Activated gamma-delta T cell treated with Interleukin-2 at 50 U/mL for 16 hours (primary cell): ENCODE data around the gene PRKAR2A.
"Not testable (repeated sequence)": the region's sequence is repeated elsewhere in the genome, so short reads cannot be mapped to it uniquely, and the experiment has no call there.

Source experiments
- DNase-seq: peaks from one replicate; pipeline ENCODE4 v3.0.0-alpha.2; 2020

PRKAR2A gene

DNA sequence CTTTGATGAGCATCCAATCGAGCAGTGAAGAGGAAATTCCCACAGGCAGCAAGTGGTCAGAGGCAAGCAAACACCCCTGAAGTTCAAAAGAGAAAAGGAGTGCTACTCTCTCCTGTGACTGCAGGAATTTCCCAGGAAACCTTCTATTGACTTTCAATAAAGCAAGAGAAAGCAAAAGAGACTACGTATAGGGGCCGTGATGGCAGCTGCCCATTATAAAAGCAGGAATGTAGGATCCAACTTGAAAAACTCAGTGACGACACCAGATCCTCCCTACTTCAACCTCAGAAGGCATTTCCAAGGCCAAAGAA is 77.5 kb downstream of the PRKAR2A start:
- DNase-seq = no peak

GRCh38 chr3:48765376-48765775 is 82.3 kb downstream of the PRKAR2A start:
- no peak for DNase-seq

DNA sequence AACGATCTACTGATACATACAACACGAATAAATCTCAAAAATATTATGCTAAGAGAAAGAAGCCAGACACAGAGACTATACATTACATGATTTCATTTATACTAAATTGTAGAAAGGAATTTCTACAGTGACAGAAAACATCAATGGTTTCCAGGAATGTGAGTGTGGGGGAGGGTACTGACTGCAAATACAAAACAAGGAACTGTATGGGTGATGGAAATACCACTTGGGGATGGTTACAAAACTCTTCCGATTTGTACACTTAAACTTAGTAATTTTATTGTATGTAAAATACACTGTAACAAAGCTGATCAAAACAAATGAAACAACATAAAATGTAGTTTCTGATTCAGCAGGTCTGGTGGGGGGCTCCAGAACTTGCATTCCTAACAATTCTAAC is 84.9 kb downstream of the PRKAR2A start:
- no peak for DNase-seq

- not testable (repeated sequence) for DNase-seq
Observed at GRCh38 chr3:48759991-48760540, 87.6 kb downstream of the PRKAR2A start.

- not testable (repeated sequence) for DNase-seq
Observed at GRCh38 chr3:48759531-48759930, 88.1 kb downstream of the PRKAR2A start.

- no peak for DNase-seq
Observed at GRCh38 chr3:48759071-48759470, 88.6 kb downstream of the PRKAR2A start.

GRCh38 chr3:48756640-48757039 is 91.0 kb downstream of the PRKAR2A start:
- DNase-seq = no peak

DNA sequence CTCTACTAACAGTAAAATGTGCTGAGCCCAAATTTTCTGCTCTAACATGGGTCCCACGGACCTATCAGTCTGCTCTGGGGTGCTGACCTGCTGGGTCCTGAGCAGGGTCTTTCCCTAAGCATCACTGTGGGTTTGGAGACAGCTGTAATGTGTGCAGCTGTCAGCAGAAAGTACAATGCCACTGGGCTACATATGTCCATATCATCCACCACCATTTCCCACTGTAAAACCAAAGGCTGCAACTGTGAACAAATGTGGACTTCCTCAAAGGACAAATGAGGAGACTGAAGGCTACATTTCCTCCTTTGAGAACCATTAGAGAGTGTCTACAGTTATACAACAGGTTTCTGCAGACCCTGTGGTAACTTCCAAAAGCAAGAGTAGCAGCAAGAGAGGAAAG is 96.8 kb downstream of the PRKAR2A start:
- DNase-seq = no peak

DNA sequence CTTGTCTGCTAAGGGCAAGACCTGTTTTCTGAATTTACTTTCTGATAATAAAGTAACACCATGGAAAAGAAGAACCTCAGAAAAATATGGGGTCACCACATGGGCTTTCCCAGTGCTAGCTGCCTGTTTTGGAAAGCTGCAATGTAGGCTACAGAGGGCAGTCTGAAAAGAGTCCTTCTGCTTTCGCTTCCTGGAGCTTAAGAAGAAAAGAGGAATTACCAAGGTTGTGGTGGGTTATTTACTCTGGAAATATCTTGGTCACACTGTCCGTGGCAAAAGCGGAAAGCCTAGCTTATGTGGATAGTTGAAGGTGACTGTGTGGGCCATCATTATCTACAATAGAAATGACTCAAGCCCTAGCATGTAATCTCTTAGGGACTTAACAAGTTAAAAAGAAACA is 98.9 kb downstream of the PRKAR2A start:
- DNase-seq = no peak

- DNase-seq = no peak
Observed at GRCh38 chr3:48747706-48748105, 100.0 kb downstream of the PRKAR2A start.

DNA sequence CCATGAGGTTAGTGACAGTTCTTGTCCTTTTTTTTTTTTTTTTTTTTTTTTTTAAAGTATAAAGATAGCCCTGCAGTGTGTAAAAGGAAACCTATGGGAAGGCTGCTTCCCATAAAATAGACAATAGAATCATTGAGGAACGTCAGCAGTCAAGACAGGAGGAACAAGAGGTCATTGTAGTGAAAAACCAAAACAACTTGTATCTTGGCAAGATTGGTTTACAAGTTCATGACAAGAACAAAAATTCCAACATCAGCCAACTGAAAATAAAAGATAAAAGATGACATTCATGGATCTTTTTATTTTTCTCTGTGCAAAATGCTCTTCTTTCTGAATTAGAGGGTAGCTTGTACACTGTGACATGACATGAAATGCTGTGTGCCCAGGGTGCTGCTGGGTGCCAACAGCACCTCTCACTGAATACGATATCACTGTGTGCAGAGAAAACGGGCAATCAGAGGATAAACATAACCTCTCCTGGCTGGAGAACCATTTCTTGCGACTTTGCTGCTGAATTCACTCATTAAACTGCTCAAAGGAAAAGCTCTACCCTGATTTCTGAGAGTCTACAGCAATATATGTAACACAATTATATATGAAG is 100.6 kb downstream of the PRKAR2A start:
- no peak for DNase-seq

GRCh38 chr3:48743773-48744172 is 103.9 kb downstream of the PRKAR2A start:
- no peak for DNase-seq

DNA sequence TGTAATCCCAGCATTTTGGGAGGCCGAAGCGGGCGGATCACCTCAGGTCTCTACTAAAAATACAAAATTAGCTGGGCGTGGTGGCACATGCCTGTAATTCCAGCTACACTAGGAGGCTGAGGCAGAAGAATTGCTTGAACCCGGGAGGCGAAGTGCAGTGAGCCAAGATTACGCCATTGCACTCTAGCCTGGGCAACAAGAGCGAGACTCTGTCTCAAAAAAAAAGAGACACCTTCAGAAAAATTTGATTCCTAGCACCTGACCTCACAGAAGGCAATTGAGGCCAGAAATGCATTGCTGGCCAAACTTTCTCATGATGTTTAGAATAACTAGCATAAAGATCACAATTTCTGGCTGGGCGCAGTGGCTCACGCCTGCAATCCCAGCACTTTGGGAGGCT is 106.4 kb downstream of the PRKAR2A start:
- not testable (repeated sequence) for DNase-seq

DNA sequence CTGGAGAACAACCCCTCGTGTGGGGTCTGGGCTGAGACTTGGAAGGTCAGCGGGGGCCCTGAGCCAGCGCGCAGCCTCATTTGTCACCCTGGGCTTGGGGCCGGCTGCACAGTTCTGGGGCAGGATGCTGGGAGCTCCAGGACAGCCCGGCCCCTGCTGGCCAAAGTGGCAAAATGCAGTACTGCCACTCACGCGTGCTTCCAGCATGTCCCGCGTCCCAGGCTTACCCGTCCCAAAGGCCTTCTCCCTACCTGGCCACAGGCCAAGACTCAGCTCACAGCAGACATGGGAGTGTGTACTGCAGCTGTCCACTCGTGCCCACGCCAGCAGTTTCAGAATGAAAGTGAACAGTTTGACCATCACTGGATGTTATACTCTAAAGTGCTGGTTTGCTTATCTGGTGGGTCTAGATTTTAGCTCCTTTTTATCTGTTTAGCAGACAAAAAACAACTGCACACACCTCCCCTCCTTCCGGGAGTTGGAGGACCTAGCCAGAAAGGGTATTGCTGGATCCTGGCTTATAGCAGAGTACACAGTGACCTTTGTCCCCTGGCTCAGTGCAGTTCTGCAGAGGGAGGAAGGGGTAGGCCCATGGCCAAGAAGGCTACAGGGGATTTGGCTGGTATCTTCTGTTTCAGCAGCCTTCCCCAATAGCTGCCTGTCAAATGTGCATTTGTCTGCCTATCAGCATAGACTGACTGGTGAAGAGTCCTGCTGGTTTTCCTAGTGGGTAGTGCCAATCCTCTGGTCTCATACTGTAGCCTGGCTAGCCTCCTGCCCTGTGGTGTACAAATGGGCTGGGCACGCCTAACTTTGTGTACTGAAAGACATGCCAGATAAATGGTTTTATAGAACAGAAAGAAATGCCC is 107.5 kb downstream of the PRKAR2A start:
- DNase-seq = peak; percentile 38

- no peak for DNase-seq
Observed at GRCh38 chr3:48739617-48739954, 108.1 kb downstream of the PRKAR2A start.

GRCh38 chr3:48738926-48739616 is 108.6 kb downstream of the PRKAR2A start:
- no peak for DNase-seq

DNA sequence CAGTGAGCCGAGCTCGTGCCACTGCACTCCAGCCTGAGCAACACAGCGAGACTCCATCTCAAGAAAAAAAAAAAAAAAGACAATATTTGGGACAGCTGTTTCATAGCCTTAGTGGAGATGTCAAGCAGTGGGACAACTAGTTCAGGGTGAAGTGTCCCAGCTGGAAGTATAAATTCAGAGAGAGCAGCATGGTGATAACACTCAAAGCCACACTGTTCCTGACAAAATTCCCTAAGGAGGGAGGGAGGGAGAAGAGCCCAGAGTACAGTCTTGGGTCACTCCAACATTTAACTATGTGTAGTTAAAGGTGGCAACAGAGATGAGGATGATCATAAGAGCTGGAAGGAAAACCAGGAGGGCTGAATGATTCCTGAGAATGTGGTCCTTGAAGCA is 109.5 kb downstream of the PRKAR2A start:
- DNase-seq = no peak

- DNase-seq = not testable (repeated sequence)
Observed at GRCh38 chr3:48735075-48735767, 112.5 kb downstream of the PRKAR2A start.

- DNase-seq = not testable (repeated sequence)
Observed at GRCh38 chr3:48734541-48734940, 113.1 kb downstream of the PRKAR2A start.

DNA sequence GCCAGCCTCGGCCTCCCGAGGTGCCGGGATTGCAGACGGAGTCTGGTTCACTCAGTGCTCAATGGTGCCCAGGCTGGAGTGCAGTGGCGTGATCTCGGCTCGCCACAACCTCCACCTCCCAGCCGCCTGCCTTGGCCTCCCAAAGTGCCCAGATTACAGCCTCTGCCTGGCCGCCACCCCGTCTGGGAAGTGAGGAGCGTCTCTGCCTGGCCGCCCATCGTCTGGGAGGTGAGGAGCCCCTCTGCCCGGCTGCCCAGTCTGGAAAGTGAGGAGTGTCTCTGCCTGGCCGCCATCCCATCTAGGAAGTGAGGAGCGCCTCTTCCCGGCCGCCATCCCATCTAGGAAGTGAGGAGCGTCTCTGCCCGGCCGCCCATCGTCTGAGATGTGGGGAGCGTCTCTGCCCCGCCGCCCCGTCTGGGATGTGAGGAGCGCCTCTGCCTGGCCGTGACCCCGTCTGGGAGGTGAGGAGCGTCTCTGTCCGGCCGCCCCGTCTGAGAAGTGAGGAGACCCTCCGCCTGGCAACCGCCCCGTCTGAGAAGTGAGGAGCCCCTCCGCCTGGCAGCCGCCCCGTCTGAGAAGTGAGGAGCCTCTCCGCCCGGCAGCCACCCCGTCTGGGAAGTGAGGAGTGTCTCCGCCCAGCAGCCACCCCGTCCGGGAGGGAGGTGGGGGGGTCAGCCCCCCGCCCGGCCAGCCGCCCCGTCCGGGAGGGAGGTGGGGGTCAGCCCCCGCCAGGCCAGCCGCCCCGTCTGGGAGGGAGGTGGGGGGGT is 113.7 kb downstream of the PRKAR2A start:
- not testable (repeated sequence) for DNase-seq

- DNase-seq = no peak
Observed at GRCh38 chr3:48727511-48727910, 120.2 kb downstream of the PRKAR2A start.

GRCh38 chr3:48725185-48725855 is 122.4 kb downstream of the PRKAR2A start:
- DNase-seq = not testable (repeated sequence)
